HG03045 (cell line): ENCODE measurements around the gene OTUB2.

Experiments used
- ATAC-seq: cut with Tn5 transposase; IDR thresholded peaks from one replicate; pipeline ENCODE4 v1.9.1; 2021; ENCODE audit warnings: mild to moderate bottlenecking, moderate library complexity; ENCODE audit not compliant: unreplicated experiment

OTUB2 gene

GRCh38 chr14:94093418-94093817, 67.3 kb downstream of the OTUB2 start:
- ATAC-seq = no peak

GRCh38 chr14:94097091-94097490, 71.0 kb downstream of the OTUB2 start:
- ATAC-seq = no peak
